ENCODE results near the gene PANK4. TPM values are rescaled to one million over a fixed set of nuclear protein-coding genes. Genes with fewer than 3 reads are reported as not detected.

The PANK4 gene
- total and polyA plus RNA-seq, 2 donors (not counting 3 experiments of a cell fraction or from before 2014, with no cell fraction given), result 22.1 to 34.0 TPM

DNA sequence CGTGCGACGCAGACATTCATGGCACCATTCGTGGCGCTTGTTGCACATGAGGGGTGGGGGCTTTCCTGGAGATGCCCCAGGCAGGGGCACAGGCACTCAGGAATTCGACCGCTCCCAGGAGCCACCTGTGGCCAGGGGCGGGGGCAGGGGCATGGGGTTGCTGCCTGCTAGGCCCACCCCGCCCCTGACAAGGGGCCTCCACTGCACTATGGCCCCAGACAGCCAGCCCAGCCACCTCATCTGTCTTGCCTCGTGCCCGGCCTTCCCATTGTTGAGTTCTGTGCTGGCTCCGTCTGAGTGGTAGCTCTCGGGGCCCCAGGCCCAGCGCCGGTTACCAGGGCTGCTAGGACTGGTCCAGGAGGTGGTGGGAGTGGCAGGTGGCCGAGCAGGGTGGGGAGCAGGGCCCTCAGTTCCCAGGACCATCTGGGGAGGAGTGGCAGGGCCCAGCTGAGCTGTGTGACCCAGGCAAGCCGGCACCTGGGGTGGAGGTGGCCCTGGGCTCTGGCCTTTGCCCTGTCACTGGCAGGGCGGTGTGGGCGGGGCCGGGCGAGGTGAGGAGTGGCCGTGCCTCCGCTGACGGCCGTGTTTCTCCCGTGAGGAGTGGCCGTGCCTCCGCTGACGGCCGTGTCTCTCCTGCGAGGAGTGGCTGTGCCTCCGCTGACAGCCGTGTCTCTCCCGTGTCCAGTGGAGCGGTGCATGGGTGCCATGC is 48.5 kb downstream of the PANK4 start:
- FAIRE-seq (no peak), DNase-seq (ENCODE audit: low read depth, low spot score) (no peak)
- H3K9ac ChIP-seq (replicated peaks; ENCODE audit: extremely low read depth, insufficient read depth, low read length), result no peak overlapping the region
- dilution Hi-C loops (cut with MboI; ENCODE audit: extremely low pct_ligation_motif_present, low sequenced_read_pairs), result no loop called here
- ChIA-PET CTCF (no interaction called here), POLR2A (no interaction called here)
- no TSS peak for BruUV-seq (replicated peaks)
- no peak overlapping the region for H3K4me2 ChIP-seq (ENCODE audit: insufficient read depth, low read length)
- H2AFZ ChIP-seq (ENCODE audit: low read depth, low read length), result no peak overlapping the region
- H3K9me1 ChIP-seq (replicated peaks; ENCODE audit: control insufficient read depth, extremely low read depth, insufficient read depth, low read length), result no peaks in the 10 kb centered on the region
- no peaks in the 10 kb centered on the region for H3K4me1 ChIP-seq (ENCODE audit: control insufficient read depth, extremely low read depth, insufficient read depth, low read length)
- no peaks in the 10 kb centered on the region for H3K36me3 ChIP-seq (ENCODE audit: control insufficient read depth in 2 of 2, extremely low read depth in 1 of 2, insufficient read depth in 2 of 2, low read length in 2 of 2)
- no peak overlapping the region for H3K4me3 ChIP-seq (replicated peaks in 1 of 3; ENCODE audit: insufficient read depth in 1 of 3, low read depth in 1 of 3, low read length in 3 of 3)
- no peaks in the 10 kb centered on the region for H3K79me2 ChIP-seq (ENCODE audit: control insufficient read depth, insufficient read depth, low read length)
- TF ChIP-seq MYC (IDR thresholded peaks at IDR 0.05; ENCODE audit: low read depth, low read length) (no peak), POLR2AphosphoS5 (IDR thresholded peaks at IDR 0.05; ENCODE audit: insufficient read depth, low read depth, low read length) (no peak), POLR2A (IDR thresholded peaks at IDR 0.05; ENCODE audit: low read depth, low read length) (no peak), EZH2 (IDR thresholded peaks at IDR 0.05; ENCODE audit: borderline replicate concordance, low read depth, low read length, severe bottlenecking) (no peak), GATA2 (IDR thresholded peaks at IDR 0.05; ENCODE audit: insufficient read depth, insufficient read length, low read depth, low read length) (no peak), JUN (IDR thresholded peaks at IDR 0.05; ENCODE audit: borderline replicate concordance, insufficient read depth, insufficient read length, low read depth) (no peak), FOS (IDR thresholded peaks at IDR 0.05; ENCODE audit: borderline replicate concordance, insufficient read depth, low read length) (no peak)
- TF ChIP-seq, protein P1, sequence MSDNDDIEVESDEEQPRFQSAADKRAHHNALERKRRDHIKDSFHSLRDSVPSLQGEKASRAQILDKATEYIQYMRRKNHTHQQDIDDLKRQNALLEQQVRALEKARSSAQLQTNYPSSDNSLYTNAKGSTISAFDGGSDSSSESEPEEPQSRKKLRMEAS (IDR thresholded peaks at IDR 0.05; ENCODE audit: insufficient read depth, insufficient read length), result no peak
- TF ChIP-seq, protein P2, sequence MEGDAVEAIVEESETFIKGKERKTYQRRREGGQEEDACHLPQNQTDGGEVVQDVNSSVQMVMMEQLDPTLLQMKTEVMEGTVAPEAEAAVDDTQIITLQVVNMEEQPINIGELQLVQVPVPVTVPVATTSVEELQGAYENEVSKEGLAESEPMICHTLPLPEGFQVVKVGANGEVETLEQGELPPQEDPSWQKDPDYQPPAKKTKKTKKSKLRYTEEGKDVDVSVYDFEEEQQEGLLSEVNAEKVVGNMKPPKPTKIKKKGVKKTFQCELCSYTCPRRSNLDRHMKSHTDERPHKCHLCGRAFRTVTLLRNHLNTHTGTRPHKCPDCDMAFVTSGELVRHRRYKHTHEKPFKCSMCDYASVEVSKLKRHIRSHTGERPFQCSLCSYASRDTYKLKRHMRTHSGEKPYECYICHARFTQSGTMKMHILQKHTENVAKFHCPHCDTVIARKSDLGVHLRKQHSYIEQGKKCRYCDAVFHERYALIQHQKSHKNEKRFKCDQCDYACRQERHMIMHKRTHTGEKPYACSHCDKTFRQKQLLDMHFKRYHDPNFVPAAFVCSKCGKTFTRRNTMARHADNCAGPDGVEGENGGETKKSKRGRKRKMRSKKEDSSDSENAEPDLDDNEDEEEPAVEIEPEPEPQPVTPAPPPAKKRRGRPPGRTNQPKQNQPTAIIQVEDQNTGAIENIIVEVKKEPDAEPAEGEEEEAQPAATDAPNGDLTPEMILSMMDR (IDR thresholded peaks at IDR 0.05; ENCODE audit: extremely low read depth in 1 of 2, insufficient read depth in 1 of 2, low read depth in 1 of 2, low read length in 2 of 2), result no peak
- H3K27ac ChIP-seq (ENCODE audit: insufficient read depth, low read depth, low read length), result no peak overlapping the region
- intact Hi-C loops (cut with micrococcal nuclease), result no loop called here
- no peaks in the 10 kb centered on the region for H4K20me1 ChIP-seq (replicated peaks; ENCODE audit: control insufficient read depth, extremely low read depth, insufficient read depth, low read length)
- no peaks in the 10 kb centered on the region for H3K27me3 ChIP-seq (ENCODE audit: control insufficient read depth in 2 of 2, insufficient read depth in 2 of 2, low read length in 2 of 2)
- H3K9me3 ChIP-seq (replicated peaks; ENCODE audit: control insufficient read depth, insufficient read depth, low read length), result no peaks in the 10 kb centered on the region

All from endothelial cell of umbilical vein (primary cell).